Activated T-cell treated with anti-CD3 and anti-CD28 coated beads, Interleukin-2, amount 50 U/mL, for 72 hours (primary cell): ENCODE measurements around the gene PON1. TPM values are rescaled to one million over a fixed set of nuclear protein-coding genes. Genes with fewer than 3 reads are reported as not detected.

Experiments
- ATAC-seq, 2 donors: fragments of 150-1000 bp; cut with Tn5 transposase; replicated peaks in 1 of 2; 2 replicates each; pipeline ENCODE4 v1.10.0; 2021; ENCODE audit warnings: moderate library complexity in 2 of 2, mild to moderate bottlenecking in 1 of 2
- DNase-seq, 2 donors: peaks; one replicate each; pipeline ENCODE4 v3.0.0; 2021 to 2022; ENCODE audit warnings: mixed read lengths in 1 of 2
- H3K27ac Mint-ChIP-seq: one replicate; pipeline ENCODE4 v1.8.0; 2022; ENCODE audit warnings: mild to moderate bottlenecking, moderate library complexity, mixed read lengths
- H3K27me3 Mint-ChIP-seq: one replicate; pipeline ENCODE4 v1.8.0; 2022; ENCODE audit warnings: low read depth, mixed read lengths
- H3K36me3 Mint-ChIP-seq, 2 donors: one replicate each; pipeline ENCODE4 v1.8.0; 2022; ENCODE audit warnings: mixed read lengths in 2 of 2, mild to moderate bottlenecking in 1 of 2; ENCODE audit not compliant: insufficient read depth in 2 of 2
- H3K4me1 Mint-ChIP-seq: one replicate; pipeline ENCODE4 v1.8.0; 2022; ENCODE audit warnings: low read depth, mixed read lengths
- H3K4me3 Mint-ChIP-seq, 2 donors: one replicate each; pipeline ENCODE4 v1.8.0; 2022; ENCODE audit warnings: mild to moderate bottlenecking in 2 of 2, mixed read lengths in 2 of 2, moderate library complexity in 2 of 2
- H3K9me3 Mint-ChIP-seq, 2 donors: one replicate each; pipeline ENCODE4 v1.8.0; 2022; ENCODE audit warnings: mixed read lengths in 2 of 2
- total RNA-seq, 2 donors: library from RNA; stranded (reverse); gene quantifications; one replicate each; pipeline ENCODE4 v1.2.3, GENCODE V29; 2022

The PON1 gene
- total RNA-seq, 2 donors from 2014 or later, result 0.65 TPM; not detected in 1

- Mint-ChIP-seq H3K4me3 (peak overlapping the region; percentile 72 to 78), H3K27ac (peak overlapping the region; percentile 26), H3K27me3 (peaks cover 11% of the 10 kb centered on the region), H3K9me3 (peaks cover 2 to 7% of the 10 kb centered on the region in 2 donors), H3K4me1 (peaks cover 14% of the 10 kb centered on the region), H3K36me3 (peaks cover 0 to 3% of the 10 kb centered on the region in 2 donors)
- ATAC-seq (peak; percentile 68 to 73), DNase-seq (no peak)
Observed at GRCh38 chr7:95330204-95330960, 6.0 kb upstream of the PON1 start.

- no peak for DNase-seq
- Mint-ChIP-seq H3K9me3 (peaks cover 2 to 7% of the 10 kb centered on the region in 2 donors), H3K4me3 (no peak overlapping the region), H3K36me3 (peaks cover 0 to 3% of the 10 kb centered on the region in 2 donors), H3K27ac (no peak overlapping the region), H3K27me3 (peaks cover 18% of the 10 kb centered on the region), H3K4me1 (peaks cover 14% of the 10 kb centered on the region)
- no peak for ATAC-seq
Observed at GRCh38 chr7:95327356-95327755, 3.0 kb upstream of the PON1 start.

GRCh38 chr7:95323410-95324129 is 762 bp downstream of the PON1 start:
- Mint-ChIP-seq H3K4me3 (no peak overlapping the region), H3K27me3 (peaks cover 18% of the 10 kb centered on the region), H3K27ac (no peak overlapping the region), H3K9me3 (peaks cover 2 to 7% of the 10 kb centered on the region in 2 donors), H3K36me3 (peaks cover 0 to 2% of the 10 kb centered on the region in 2 donors), H3K4me1 (no peaks in the 10 kb centered on the region)
- no peak for DNase-seq
- ATAC-seq, result no peak

GRCh38 chr7:95322854-95323253 is 1.5 kb downstream of the PON1 start:
- H3K4me1 Mint-ChIP-seq, result no peaks in the 10 kb centered on the region
- H3K36me3 Mint-ChIP-seq, result peaks cover 0 to 2% of the 10 kb centered on the region in 2 donors
- ATAC-seq, result no peak
- H3K9me3 Mint-ChIP-seq, result peaks cover 2 to 5% of the 10 kb centered on the region in 2 donors
- no peak for DNase-seq
- H3K27me3 Mint-ChIP-seq, result peaks cover 18% of the 10 kb centered on the region
- H3K4me3 Mint-ChIP-seq, result no peak overlapping the region
- H3K27ac Mint-ChIP-seq, result no peak overlapping the region

GRCh38 chr7:95322396-95322795 is 1.9 kb downstream of the PON1 start:
- Mint-ChIP-seq H3K27me3 (peaks cover 18% of the 10 kb centered on the region), H3K4me3 (no peak overlapping the region), H3K4me1 (no peaks in the 10 kb centered on the region), H3K9me3 (peaks cover 2 to 3% of the 10 kb centered on the region in 2 donors), H3K27ac (no peak overlapping the region), H3K36me3 (peaks cover 0 to 2% of the 10 kb centered on the region in 2 donors)
- DNase-seq (no peak), ATAC-seq (no peak)

GRCh38 chr7:95321720-95322119 is 2.6 kb downstream of the PON1 start:
- H3K9me3 Mint-ChIP-seq, result peaks cover 0 to 3% of the 10 kb centered on the region in 2 donors
- no peak overlapping the region for H3K4me3 Mint-ChIP-seq
- H3K27ac Mint-ChIP-seq, result no peak overlapping the region
- peaks cover 18% of the 10 kb centered on the region for H3K27me3 Mint-ChIP-seq
- DNase-seq, result no peak
- H3K36me3 Mint-ChIP-seq, result peaks cover 0 to 2% of the 10 kb centered on the region in 2 donors
- H3K4me1 Mint-ChIP-seq, result no peaks in the 10 kb centered on the region
- no peak for ATAC-seq

- Mint-ChIP-seq H3K36me3 (no peaks in the 10 kb centered on the region), H3K9me3 (no peaks in the 10 kb centered on the region), H3K27ac (no peak overlapping the region), H3K27me3 (peaks cover 9% of the 10 kb centered on the region), H3K4me1 (no peaks in the 10 kb centered on the region), H3K4me3 (no peak overlapping the region)
- ATAC-seq, result no peak
- DNase-seq, result no peak
Observed at GRCh38 chr7:95320651-95321050, 3.7 kb downstream of the PON1 start.

- Mint-ChIP-seq H3K27me3 (no peaks in the 10 kb centered on the region), H3K4me1 (no peaks in the 10 kb centered on the region), H3K36me3 (no peaks in the 10 kb centered on the region), H3K27ac (no peak overlapping the region), H3K9me3 (no peaks in the 10 kb centered on the region), H3K4me3 (no peak overlapping the region)
- no peak for DNase-seq
- no peak for ATAC-seq
Observed at GRCh38 chr7:95319570-95319969, 4.8 kb downstream of the PON1 start.

- no peak for DNase-seq
- no peak overlapping the region for H3K27ac Mint-ChIP-seq
- no peaks in the 10 kb centered on the region for H3K9me3 Mint-ChIP-seq
- ATAC-seq, result no peak
- H3K4me3 Mint-ChIP-seq, result no peak overlapping the region
- no peaks in the 10 kb centered on the region for H3K4me1 Mint-ChIP-seq
- H3K27me3 Mint-ChIP-seq, result peaks cover 6% of the 10 kb centered on the region
- no peaks in the 10 kb centered on the region for H3K36me3 Mint-ChIP-seq
Observed at GRCh38 chr7:95318501-95319100, 5.7 kb downstream of the PON1 start.

- no peaks in the 10 kb centered on the region for H3K4me1 Mint-ChIP-seq
- H3K27me3 Mint-ChIP-seq, result peaks cover 7% of the 10 kb centered on the region
- no peak overlapping the region for H3K27ac Mint-ChIP-seq
- H3K9me3 Mint-ChIP-seq, result no peaks in the 10 kb centered on the region
- no peak overlapping the region for H3K4me3 Mint-ChIP-seq
- ATAC-seq (no peak), DNase-seq (no peak)
- H3K36me3 Mint-ChIP-seq, result no peaks in the 10 kb centered on the region
Observed at GRCh38 chr7:95317966-95318365, 6.4 kb downstream of the PON1 start.

GRCh38 chr7:95317546-95317945 is 6.8 kb downstream of the PON1 start:
- H3K9me3 Mint-ChIP-seq, result no peaks in the 10 kb centered on the region
- peaks cover 9% of the 10 kb centered on the region for H3K27me3 Mint-ChIP-seq
- no peaks in the 10 kb centered on the region for H3K36me3 Mint-ChIP-seq
- ATAC-seq (no peak), DNase-seq (no peak)
- no peak overlapping the region for H3K4me3 Mint-ChIP-seq
- no peaks in the 10 kb centered on the region for H3K4me1 Mint-ChIP-seq
- no peak overlapping the region for H3K27ac Mint-ChIP-seq

- Mint-ChIP-seq H3K27me3 (peaks cover 14% of the 10 kb centered on the region), H3K4me1 (no peaks in the 10 kb centered on the region), H3K9me3 (no peaks in the 10 kb centered on the region), H3K4me3 (no peak overlapping the region), H3K27ac (no peak overlapping the region), H3K36me3 (no peaks in the 10 kb centered on the region)
- ATAC-seq, result no peak
- no peak for DNase-seq
Observed at GRCh38 chr7:95316588-95316987, 7.7 kb downstream of the PON1 start.

- no peaks in the 10 kb centered on the region for H3K4me1 Mint-ChIP-seq
- no peak overlapping the region for H3K27ac Mint-ChIP-seq
- DNase-seq (no peak), ATAC-seq (no peak)
- no peak overlapping the region for H3K4me3 Mint-ChIP-seq
- H3K36me3 Mint-ChIP-seq, result no peaks in the 10 kb centered on the region
- H3K9me3 Mint-ChIP-seq, result no peaks in the 10 kb centered on the region
- peaks cover 27% of the 10 kb centered on the region for H3K27me3 Mint-ChIP-seq
Observed at GRCh38 chr7:95312561-95312960, 11.8 kb downstream of the PON1 start.
